Loucy (cell line): Measurements from ENCODE around the gene DIO3.

Source experiments
- H2AFZ ChIP-seq: fragments of 200-600 bp; sonication (generic); 2 replicates; pipeline ENCODE4 v1.6.0; 2016; ENCODE audit warnings: antibody characterized with exemption, mild to moderate bottlenecking, low read length, moderate library complexity
- H3F3A ChIP-seq: fragments of 200-600 bp; 2 replicates; pipeline ENCODE4 v1.6.0; 2016; ENCODE audit warnings: antibody characterized with exemption, low read depth, mild to moderate bottlenecking
- H3K27me3 ChIP-seq: fragments of 200-600 bp; sonication (generic); 2 replicates; pipeline ENCODE4 v1.6.1; 2014; ENCODE audit warnings: low read length, mild to moderate bottlenecking; ENCODE audit not compliant: insufficient read depth, poor library complexity, severe bottlenecking
- H3K36me3 ChIP-seq: fragments of 200-600 bp; sonication (generic); 2 replicates; pipeline ENCODE4 v1.6.1; 2016; ENCODE audit warnings: low read length; ENCODE audit not compliant: insufficient read depth
- H3K4me1 ChIP-seq: fragments of 200-600 bp; sonication (generic); 2 replicates; pipeline ENCODE4 v1.5.1; 2014; ENCODE audit warnings: low read length, mild to moderate bottlenecking; ENCODE audit not compliant: insufficient read depth, poor library complexity, severe bottlenecking
- H3K4me2 ChIP-seq: fragments of 200-600 bp; sonication (generic); 2 replicates; pipeline ENCODE4 v1.6.0; 2014; ENCODE audit warnings: antibody characterized with exemption, low read length, low read depth, mild to moderate bottlenecking; ENCODE audit not compliant: poor library complexity, severe bottlenecking
- H3K4me3 ChIP-seq: fragments of 200-600 bp; sonication (generic); 2 replicates; pipeline ENCODE4 v1.5.1; 2014; ENCODE audit warnings: low read length, mild to moderate bottlenecking, mixed read lengths; ENCODE audit not compliant: poor library complexity, severe bottlenecking
- H3K79me2 ChIP-seq: fragments of 200-600 bp; sonication (generic); 2 replicates; pipeline ENCODE4 v1.6.1; 2014; ENCODE audit warnings: low read length; ENCODE audit not compliant: insufficient read depth
- H3K9ac ChIP-seq: fragments of 200-600 bp; sonication (generic); 2 replicates; pipeline ENCODE4 v1.6.0; 2014; ENCODE audit warnings: mild to moderate bottlenecking, low read depth, low read length, moderate library complexity; ENCODE audit not compliant: poor library complexity, severe bottlenecking
- H3K9me2 ChIP-seq: fragments of 200-600 bp; sonication (generic); replicated peaks from 2 replicates; pipeline ENCODE4 v1.6.1; 2016; ENCODE audit warnings: low read depth, low read length, mixed read lengths
- H3K9me3 ChIP-seq: fragments of 200-600 bp; sonication (generic); 2 replicates; pipeline ENCODE4 v1.6.1; 2014; ENCODE audit warnings: mild to moderate bottlenecking, antibody characterized with exemption, low read length, low read depth; ENCODE audit not compliant: insufficient read depth
- H4K20me1 ChIP-seq: fragments of 200-600 bp; sonication (generic); 2 replicates; pipeline ENCODE4 v1.6.0; 2014; ENCODE audit warnings: antibody characterized with exemption, low read length, mild to moderate bottlenecking; ENCODE audit not compliant: insufficient read depth, poor library complexity, severe bottlenecking
- EZH2phosphoT487 ChIP-seq: fragments of 200-600 bp; IDR thresholded peaks from 2 replicates; pipeline ENCODE4 v1.6.1; 2018; ENCODE audit warnings: antibody characterized with exemption, mild to moderate bottlenecking, moderate library complexity, borderline replicate concordance
- TF ChIP-seq, protein P1 (sequence below): fragments of 200-600 bp; sonication (generic); conservative IDR thresholded peaks from 2 replicates; pipeline ENCODE4 v1.5.1; 2014; ENCODE audit warnings: mild to moderate bottlenecking, antibody characterized with exemption, low read length

The DIO3 gene

DNA sequence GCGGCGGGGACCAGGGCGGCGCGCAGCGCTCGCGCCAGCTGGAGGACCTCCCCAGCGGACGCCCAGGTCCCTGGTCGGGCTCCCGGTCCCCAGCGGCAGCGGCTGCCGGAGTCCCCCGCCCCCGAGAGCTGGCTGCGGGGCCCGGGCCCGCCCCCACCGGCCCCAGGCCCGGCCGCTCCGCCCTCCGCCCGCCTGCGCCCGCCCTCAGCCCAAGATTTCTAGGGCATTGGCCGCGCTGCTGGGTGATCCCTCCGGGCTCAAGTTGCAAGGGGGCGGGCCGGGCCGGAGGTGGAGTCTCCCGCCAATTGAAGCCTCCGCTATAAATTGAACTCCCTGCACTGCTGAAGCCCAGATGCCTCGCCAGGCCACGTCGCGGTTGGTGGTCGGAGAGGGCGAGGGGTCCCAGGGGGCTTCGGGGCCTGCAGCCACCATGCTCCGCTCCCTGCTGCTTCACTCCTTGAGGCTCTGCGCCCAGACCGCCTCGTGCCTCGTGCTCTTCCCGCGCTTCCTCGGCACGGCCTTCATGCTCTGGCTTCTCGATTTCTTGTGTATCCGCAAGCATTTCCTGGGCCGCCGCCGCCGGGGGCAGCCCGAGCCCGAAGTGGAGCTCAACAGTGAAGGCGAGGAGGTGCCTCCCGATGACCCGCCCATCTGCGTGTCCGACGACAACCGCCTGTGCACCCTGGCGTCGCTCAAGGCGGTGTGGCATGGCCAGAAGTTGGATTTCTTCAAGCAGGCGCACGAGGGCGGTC is at the start of gene DIO3:
Gene DIO3 (plus strand): TSS at position 351 of the 752 bp plus-strand sequence.
- Histone ChIP-seq H3K4me2 (no peak within 1 kb of the TSS), H3K9ac (no peak within 1 kb of the TSS), H3K79me2 (no peaks in the 10 kb centered on the region), H3K36me3 (no peaks in the 10 kb centered on the region), H4K20me1 (no peaks in the 10 kb centered on the region), H2AFZ (no peak within 1 kb of the TSS), H3K9me3 (no peaks in the 10 kb centered on the region), H3K4me1 (no peaks in the 10 kb centered on the region), H3K4me3 (no peak within 1 kb of the TSS), H3F3A (no peaks in the 10 kb centered on the region), H3K27me3 (no peaks in the 10 kb centered on the region), H3K9me2 (no peaks in the 10 kb centered on the region)
- TF ChIP-seq, protein P1, sequence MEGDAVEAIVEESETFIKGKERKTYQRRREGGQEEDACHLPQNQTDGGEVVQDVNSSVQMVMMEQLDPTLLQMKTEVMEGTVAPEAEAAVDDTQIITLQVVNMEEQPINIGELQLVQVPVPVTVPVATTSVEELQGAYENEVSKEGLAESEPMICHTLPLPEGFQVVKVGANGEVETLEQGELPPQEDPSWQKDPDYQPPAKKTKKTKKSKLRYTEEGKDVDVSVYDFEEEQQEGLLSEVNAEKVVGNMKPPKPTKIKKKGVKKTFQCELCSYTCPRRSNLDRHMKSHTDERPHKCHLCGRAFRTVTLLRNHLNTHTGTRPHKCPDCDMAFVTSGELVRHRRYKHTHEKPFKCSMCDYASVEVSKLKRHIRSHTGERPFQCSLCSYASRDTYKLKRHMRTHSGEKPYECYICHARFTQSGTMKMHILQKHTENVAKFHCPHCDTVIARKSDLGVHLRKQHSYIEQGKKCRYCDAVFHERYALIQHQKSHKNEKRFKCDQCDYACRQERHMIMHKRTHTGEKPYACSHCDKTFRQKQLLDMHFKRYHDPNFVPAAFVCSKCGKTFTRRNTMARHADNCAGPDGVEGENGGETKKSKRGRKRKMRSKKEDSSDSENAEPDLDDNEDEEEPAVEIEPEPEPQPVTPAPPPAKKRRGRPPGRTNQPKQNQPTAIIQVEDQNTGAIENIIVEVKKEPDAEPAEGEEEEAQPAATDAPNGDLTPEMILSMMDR = no peak

DNA sequence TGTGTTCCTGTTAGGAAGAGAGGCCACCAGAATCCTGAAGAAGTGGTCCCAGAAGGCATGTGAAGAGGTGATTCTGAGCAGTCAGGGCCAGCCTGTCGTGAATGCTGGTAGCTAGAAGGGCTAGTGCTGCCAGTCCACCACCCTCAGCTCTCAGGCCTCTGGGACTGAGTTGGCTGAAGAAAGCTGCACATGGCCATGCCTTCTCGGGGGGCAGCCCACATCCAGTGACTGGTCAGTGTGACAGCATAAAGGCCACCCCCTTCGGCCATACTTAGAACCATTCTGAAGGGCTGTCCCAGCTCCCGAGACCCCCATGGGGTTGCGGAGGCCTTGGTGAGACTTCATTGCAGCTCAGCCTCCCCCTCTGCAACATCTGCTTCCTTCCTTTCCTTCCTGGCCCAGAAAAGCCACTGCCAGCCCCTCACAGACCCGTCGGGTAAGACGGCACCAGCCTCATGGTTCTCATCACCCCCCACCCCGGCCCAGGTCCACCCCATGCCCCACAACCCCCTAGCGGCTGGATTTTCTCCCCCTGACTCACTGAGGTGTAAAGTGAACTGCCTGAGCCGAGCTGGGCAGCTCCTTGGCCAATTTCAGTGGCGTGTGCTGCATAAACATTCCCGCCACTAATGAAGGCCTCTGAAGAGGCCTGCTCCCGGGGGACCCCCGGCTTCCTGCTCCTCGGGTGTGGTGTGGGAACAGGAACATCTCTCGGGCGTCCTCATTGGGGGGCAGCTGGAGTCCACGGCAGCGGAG is 49.5 kb upstream of the DIO3 start:
- H3K36me3 ChIP-seq = no peaks in the 10 kb centered on the region
- H3K79me2 ChIP-seq = no peaks in the 10 kb centered on the region
- no peak overlapping the region for H3K4me2 ChIP-seq
- no peak overlapping the region for H3K4me3 ChIP-seq
- H3F3A ChIP-seq = no peaks in the 10 kb centered on the region
- H4K20me1 ChIP-seq = no peaks in the 10 kb centered on the region
- H2AFZ ChIP-seq = no peak overlapping the region
- no peak overlapping the region for H3K9ac ChIP-seq
- no peak for TF ChIP-seq EZH2phosphoT487
- TF ChIP-seq, protein P1 = no peak
- H3K4me1 ChIP-seq = no peaks in the 10 kb centered on the region
- H3K27me3 ChIP-seq = no peaks in the 10 kb centered on the region
- no peaks in the 10 kb centered on the region; the same call in 1 of the 2 replicates for H3K9me3 ChIP-seq
- no peaks in the 10 kb centered on the region for H3K9me2 ChIP-seq

DNA sequence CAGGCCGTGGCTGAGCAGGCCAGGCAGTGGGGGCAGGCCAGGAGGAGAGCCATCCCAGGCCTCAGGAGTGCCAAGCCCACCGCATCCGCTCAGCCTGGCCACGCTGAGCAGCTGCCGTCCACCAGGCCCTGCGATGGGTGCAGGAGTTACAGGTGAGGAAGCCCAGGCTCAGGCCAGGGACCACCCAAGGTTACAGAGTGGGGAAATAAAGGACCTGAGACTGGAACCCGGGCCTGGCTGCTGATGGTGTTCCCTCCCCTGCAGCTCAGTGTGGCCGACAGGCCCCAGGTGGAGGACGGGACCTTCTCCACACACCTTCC is 49.0 kb upstream of the DIO3 start:
- Histone ChIP-seq H3K9me2 (no peaks in the 10 kb centered on the region), H3K4me1 (no peaks in the 10 kb centered on the region), H3K4me2 (no peak overlapping the region), H3K4me3 (no peak overlapping the region), H3K79me2 (no peaks in the 10 kb centered on the region), H2AFZ (no peak overlapping the region), H3K9ac (no peak overlapping the region), H3K36me3 (no peaks in the 10 kb centered on the region), H3K9me3 (no peaks in the 10 kb centered on the region; the same call in 1 of the 2 replicates), H4K20me1 (no peaks in the 10 kb centered on the region), H3F3A (no peaks in the 10 kb centered on the region), H3K27me3 (no peaks in the 10 kb centered on the region)
- TF ChIP-seq, protein P1 = no peak
- TF ChIP-seq EZH2phosphoT487 = no peak
